HCT116 (cell line): ENCODE data around the gene FIBCD1. TPM values are rescaled to one million over a fixed set of nuclear protein-coding genes. Genes with fewer than 3 reads are reported as not detected.

Source experiments
- ATAC-seq: fragments of 200-7000 bp; cut with Tn5 transposase; 2 replicates; pipeline ENCODE4 v1.9.1; 2020; ENCODE audit warnings: mild to moderate bottlenecking, moderate library complexity
- BruUV-seq: library from RNA; stranded (reverse); fragments of 400-500 nt; replicated peaks from 2 replicates; lab custom pipeline; 2021; lab: Mats Ljungman, UMichigan
- CTCF ChIA-PET: fragments of 300-600 bp; sonication (Branson Sonifier 250); formaldehyde crosslinking; loops from one replicate; lab custom pipeline; 2021; ENCODE audit warnings: antibody characterized with exemption; lab: Charles Lee
- POLR2A ChIA-PET: fragments of 300-600, 350-600 bp; sonication (Branson Sonifier 250); formaldehyde crosslinking; loops from one replicate; lab custom pipeline; 2021; ENCODE audit warnings: antibody characterized with exemption; lab: Charles Lee
- RAD21 ChIA-PET, 2 experiments: fragments of 300-600 bp; sonication (Branson Sonifier 250); formaldehyde crosslinking; loops; one replicate each; lab custom pipeline; 2023; ENCODE audit warnings: low total read pairs in 2 of 2; ENCODE audit not compliant: uncharacterized antibody in 2 of 2, unreplicated experiment in 2 of 2, low non-redundant PET in 1 of 2; lab: Charles Lee
- DNase-seq: peaks from one replicate; pipeline ENCODE4 v3.0.0-alpha.2; 2010; ENCODE audit warnings: low read depth, low spot score
- H2AFZ ChIP-seq: fragments of 200-600 bp; shearing (Covaris generic), sonication (generic); 2 replicates; pipeline ENCODE4 v1.6.1; 2017; ENCODE audit warnings: low read depth, mixed run types, mixed read lengths, antibody characterized with exemption, low read length; ENCODE audit not compliant: poor library complexity, severe bottlenecking
- H3K27ac ChIP-seq: 2 replicates; pipeline ENCODE4 v1.5.1; 2012; ENCODE audit warnings: low read depth, low read length
- H3K27me3 ChIP-seq: fragments of 200-600 bp; sonication (generic); 2 replicates; pipeline ENCODE4 v1.6.1; 2016; ENCODE audit warnings: mixed run types, low read length, mixed read lengths; ENCODE audit not compliant: insufficient read depth
- H3K36me3 ChIP-seq, 2 experiments: fragments of 200-500 bp in 1 of 2; fragments of 200-600 bp in 1 of 2; sonication (Bioruptor generic) in 1 of 2; sonication (generic) in 1 of 2; 2 replicates each; pipeline versions ENCODE4 v1.5.1 to v1.6.1; 2014 to 2016; ENCODE audit warnings: low read length in 2 of 2, inconsistent platforms in 1 of 2, mixed read lengths in 1 of 2, mixed run types in 1 of 2; ENCODE audit not compliant: insufficient read depth in 2 of 2, control insufficient read depth in 1 of 2
- H3K4me1 ChIP-seq, 2 experiments: fragments of 200-600 bp in 1 of 2; sonication (generic) in 1 of 2; 2 replicates each; pipeline versions ENCODE4 v1.5.1 to v1.6.1; 2012 to 2017; ENCODE audit warnings: low read length in 2 of 2, inconsistent platforms in 1 of 2, mild to moderate bottlenecking in 1 of 2, mixed read lengths in 1 of 2, mixed run types in 1 of 2, moderate library complexity in 1 of 2; ENCODE audit not compliant: insufficient read depth in 2 of 2, control insufficient read depth in 1 of 2
- H3K4me2 ChIP-seq: fragments of 200-600 bp; sonication (generic); 2 replicates; pipeline ENCODE4 v1.6.1; 2017; ENCODE audit warnings: mixed run types, low read length, mixed read lengths
- H3K4me3 ChIP-seq, 2 experiments: fragments of 200-600 bp in 1 of 2; sonication (generic) in 1 of 2; replicated peaks in 1 of 2; 2 replicates each; pipeline ENCODE4 v1.5.1; 2011 to 2016; ENCODE audit warnings: low read length in 2 of 2, control low read depth in 1 of 2, low read depth in 1 of 2, mild to moderate bottlenecking in 1 of 2, mixed read lengths in 1 of 2, mixed run types in 1 of 2
- H3K79me2 ChIP-seq: fragments of 200-600 bp; sonication (generic); 2 replicates; pipeline ENCODE4 v1.6.1; 2017; ENCODE audit warnings: mild to moderate bottlenecking, mixed run types, low read length, moderate library complexity, mixed read lengths; ENCODE audit not compliant: insufficient read depth
- H3K9ac ChIP-seq: fragments of 200-600 bp; sonication (generic); 2 replicates; pipeline ENCODE4 v1.6.1; 2016; ENCODE audit warnings: low read length, mixed read lengths
- H3K9me2 ChIP-seq: fragments of 200-600 bp; sonication (generic), shearing (Covaris generic); 2 replicates; pipeline ENCODE4 v1.6.1; 2017; ENCODE audit warnings: mixed run types, mild to moderate bottlenecking, moderate library complexity; ENCODE audit not compliant: insufficient read depth
- H3K9me3 ChIP-seq, 2 experiments: fragments of 200-500 bp in 1 of 2; fragments of 200-600 bp in 1 of 2; sonication (Bioruptor generic) in 1 of 2; sonication (generic) in 1 of 2; 2 replicates each; pipeline ENCODE4 v1.6.1; 2014 to 2017; ENCODE audit warnings: low read length in 2 of 2, mixed read lengths in 2 of 2, inconsistent platforms in 1 of 2, low read depth in 1 of 2, mild to moderate bottlenecking in 1 of 2, mixed run types in 1 of 2, moderate library complexity in 1 of 2; ENCODE audit not compliant: control insufficient read depth in 1 of 2, insufficient read depth in 1 of 2
- H4K20me1 ChIP-seq: fragments of 200-600 bp; sonication (generic), shearing (Covaris generic); 2 replicates; pipeline ENCODE4 v1.6.1; 2017; ENCODE audit warnings: mixed run types, mild to moderate bottlenecking, moderate library complexity; ENCODE audit not compliant: insufficient read depth
- ATF3 ChIP-seq: IDR thresholded peaks from 2 replicates; pipeline ENCODE4 v1.6.1; 2012
- CBX3 ChIP-seq: IDR thresholded peaks from 2 replicates; pipeline ENCODE4 v1.6.1; 2012; ENCODE audit warnings: low read depth
- CTCF ChIP-seq, 3 experiments: fragments of 200-600 bp in 1 of 3; sonication (generic) in 1 of 3; IDR thresholded peaks in 2 of 3; conservative IDR thresholded peaks in 1 of 3; 2 replicates each; pipeline ENCODE4 v1.5.1; 2012 to 2017; ENCODE audit warnings: low read depth in 2 of 3, low read length in 2 of 3, antibody characterized with exemption in 1 of 3, borderline replicate concordance in 1 of 3, control low read depth in 1 of 3, mild to moderate bottlenecking in 1 of 3, mixed read lengths in 1 of 3, mixed run types in 1 of 3, moderate library complexity in 1 of 3; ENCODE audit not compliant: insufficient read depth in 1 of 3
- ELF1 ChIP-seq: IDR thresholded peaks from 2 replicates; pipeline ENCODE4 v1.6.1; 2012; ENCODE audit warnings: low read depth, borderline replicate concordance
- EZH2phosphoT487 ChIP-seq: fragments of 200-600 bp; IDR thresholded peaks from 2 replicates; pipeline ENCODE4 v1.6.1; 2018; ENCODE audit warnings: antibody characterized with exemption, borderline replicate concordance
- FOSL1 ChIP-seq: IDR thresholded peaks from 2 replicates; pipeline ENCODE4 v1.6.1; 2012; ENCODE audit warnings: low read depth
- JUND ChIP-seq: IDR thresholded peaks from 2 replicates; pipeline ENCODE4 v1.6.1; 2012
- MAX ChIP-seq: IDR thresholded peaks from 2 replicates; pipeline ENCODE4 v1.6.1; 2012
- POLR2A ChIP-seq: IDR thresholded peaks from 2 replicates; pipeline ENCODE4 v1.7.0; 2011; ENCODE audit warnings: borderline replicate concordance; ENCODE audit not compliant: insufficient read depth, insufficient read length; ENCODE audit errors: extremely low read depth
- POLR2AphosphoS5 ChIP-seq: IDR thresholded peaks from 2 replicates; pipeline ENCODE4 v1.6.1; 2011; ENCODE audit warnings: mild to moderate bottlenecking, low read depth, low read length, moderate library complexity
- TCF7L2 ChIP-seq: IDR thresholded peaks from 2 replicates; pipeline ENCODE4 v1.7.0; 2011; ENCODE audit warnings: borderline replicate concordance, inconsistent platforms; ENCODE audit not compliant: insufficient read depth, insufficient read length; ENCODE audit errors: extremely low read depth
- YY1 ChIP-seq: IDR thresholded peaks from 2 replicates; pipeline ENCODE4 v1.6.1; 2011; ENCODE audit warnings: low read length, low read depth, moderate library complexity, mild to moderate bottlenecking; ENCODE audit not compliant: insufficient replicate concordance; ENCODE audit errors: extremely low read depth
- ZBTB33 ChIP-seq: IDR thresholded peaks from 2 replicates; pipeline ENCODE4 v1.6.1; 2011; ENCODE audit warnings: mild to moderate bottlenecking, low read length, moderate library complexity; ENCODE audit not compliant: insufficient replicate concordance; ENCODE audit errors: extremely low read depth
- ZNF274 ChIP-seq: fragments of 200-500 bp; sonication (Bioruptor generic); IDR thresholded peaks from 2 replicates; pipeline ENCODE4 v1.6.1; 2014; ENCODE audit warnings: mild to moderate bottlenecking, low read depth, low read length, inconsistent platforms
- intact Hi-C: fragments of 100-400 bp; cut with micrococcal nuclease; formaldehyde crosslinking; loops from 2 replicates; pipeline ENCODE4 v1.10.0; 2022
- total RNA-seq: library from RNA; stranded (reverse); gene quantifications from one replicate; pipeline ENCODE4 v1.2.1, GENCODE V29; 2021; ENCODE audit not compliant: unreplicated experiment

Gene FIBCD1
- total RNA-seq, 1 experiment from 2014 or later, result 26.1 TPM

- DNase-seq (no peak), ATAC-seq (no peak)
- CTCF ChIA-PET, result interaction anchor here (1.5 kb wide), 1 partner anchor 53 kb away, joined by 4 read pairs; no protein-coding TSS in a partner anchor
- H3K9me3 ChIP-seq, result no peaks in the 10 kb centered on the region
- RAD21 ChIA-PET, result no interaction called here
- H3K9me2 ChIP-seq, result no peaks in the 10 kb centered on the region
- H3K9ac ChIP-seq, result no peak overlapping the region
- no peaks in the 10 kb centered on the region for H3K79me2 ChIP-seq
- no peak overlapping the region for H3K4me2 ChIP-seq
- peaks cover 0 to 13% of the 10 kb centered on the region in 2 experiments; a peak in 3 of 4 replicates for H3K36me3 ChIP-seq
- H3K4me1 ChIP-seq, result no peaks in the 10 kb centered on the region
- H2AFZ ChIP-seq, result no peak overlapping the region
- H3K27ac ChIP-seq, result no peak overlapping the region
- no peaks in the 10 kb centered on the region for H3K27me3 ChIP-seq
- no peak overlapping the region for H3K4me3 ChIP-seq
- no TSS peak for BruUV-seq
- H4K20me1 ChIP-seq, result no peaks in the 10 kb centered on the region
- intact Hi-C loops, result no loop called here
- POLR2A ChIA-PET, result no interaction called here
- no peak for TF ChIP-seq CBX3
- no peak for TF ChIP-seq ZNF274
- no peak for TF ChIP-seq CTCF (IDR thresholded peaks at IDR 0.05 in 2 of 3, conservative IDR thresholded peaks at IDR 0.05 in 1 of 3; ENCODE audit: borderline replicate concordance in 1 of 3, insufficient read depth in 1 of 3, low read depth in 2 of 3, low read length in 2 of 3)
- TF ChIP-seq TCF7L2, result no peak
- TF ChIP-seq JUND, result no peak
- TF ChIP-seq EZH2phosphoT487, result no peak
- TF ChIP-seq POLR2AphosphoS5, result no peak
- TF ChIP-seq YY1, result no peak
- no peak for TF ChIP-seq FOSL1
- no peak for TF ChIP-seq ZBTB33
- TF ChIP-seq ELF1, result no peak
- TF ChIP-seq POLR2A, result no peak
- TF ChIP-seq MAX, result no peak
- no peak for TF ChIP-seq ATF3
These were observed 50.7 kb downstream of the FIBCD1 start for GRCh38 chr9:130888146-130888885.
